Measurements from ENCODE around the gene OR7C1.

The OR7C1 gene

DNA sequence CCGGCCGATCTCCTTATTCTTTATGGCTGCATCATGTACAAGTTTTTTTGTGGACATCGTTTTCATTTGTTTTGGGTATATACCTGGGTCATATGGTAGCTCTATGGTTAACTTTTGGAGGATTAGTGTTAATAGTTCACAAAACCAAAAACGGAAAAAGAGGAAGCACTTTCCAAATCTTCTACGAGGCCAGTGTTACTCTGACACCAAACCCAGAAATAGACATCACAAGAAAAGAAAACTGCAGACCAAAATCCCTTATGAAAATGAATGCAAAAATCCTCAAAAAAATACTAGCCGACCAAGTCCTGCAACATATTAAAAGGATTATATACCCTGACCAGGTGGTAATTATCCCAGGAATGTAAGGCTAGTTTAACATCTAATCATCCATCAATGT is 86.4 kb downstream of the OR7C1 start:
- H3K4me3 ChIP-seq (ENCODE audit: low read length), result no peak overlapping the region
- TF ChIP-seq, protein P1, sequence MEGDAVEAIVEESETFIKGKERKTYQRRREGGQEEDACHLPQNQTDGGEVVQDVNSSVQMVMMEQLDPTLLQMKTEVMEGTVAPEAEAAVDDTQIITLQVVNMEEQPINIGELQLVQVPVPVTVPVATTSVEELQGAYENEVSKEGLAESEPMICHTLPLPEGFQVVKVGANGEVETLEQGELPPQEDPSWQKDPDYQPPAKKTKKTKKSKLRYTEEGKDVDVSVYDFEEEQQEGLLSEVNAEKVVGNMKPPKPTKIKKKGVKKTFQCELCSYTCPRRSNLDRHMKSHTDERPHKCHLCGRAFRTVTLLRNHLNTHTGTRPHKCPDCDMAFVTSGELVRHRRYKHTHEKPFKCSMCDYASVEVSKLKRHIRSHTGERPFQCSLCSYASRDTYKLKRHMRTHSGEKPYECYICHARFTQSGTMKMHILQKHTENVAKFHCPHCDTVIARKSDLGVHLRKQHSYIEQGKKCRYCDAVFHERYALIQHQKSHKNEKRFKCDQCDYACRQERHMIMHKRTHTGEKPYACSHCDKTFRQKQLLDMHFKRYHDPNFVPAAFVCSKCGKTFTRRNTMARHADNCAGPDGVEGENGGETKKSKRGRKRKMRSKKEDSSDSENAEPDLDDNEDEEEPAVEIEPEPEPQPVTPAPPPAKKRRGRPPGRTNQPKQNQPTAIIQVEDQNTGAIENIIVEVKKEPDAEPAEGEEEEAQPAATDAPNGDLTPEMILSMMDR (IDR thresholded peaks at IDR 0.05; ENCODE audit: insufficient read depth, low read depth, low read length, missing control alignments), result no peak
- DNase-seq (ENCODE audit: low read depth), result no peak

Measured in epithelial cell of esophagus (primary cell).